SK-N-SH (cell line): ENCODE results near the gene COLEC12. TPM values are rescaled to one million over a fixed set of nuclear protein-coding genes. Genes with fewer than 3 reads are reported as not detected.

Experiments
- CTCF ChIA-PET: fragments of 300-600, 350-600 bp; formaldehyde crosslinking; extraction: SDS; loops from one replicate; lab custom pipeline; 2021; lab: Yijun Ruan, JAX
- POLR2A ChIA-PET: fragments of 350-600 bp; sonication (Branson Sonifier 250); formaldehyde crosslinking; extraction: SDS; loops from one replicate; lab custom pipeline; 2020; ENCODE audit warnings: antibody characterized with exemption, inconsistent platforms; lab: Yijun Ruan, JAX
- DNase-seq: peaks from one replicate; pipeline ENCODE4 v3.0.0; 2012
- H2AFZ ChIP-seq: fragments of 200-600 bp; sonication (generic); 2 replicates; pipeline ENCODE4 v1.8.1; 2016; ENCODE audit warnings: antibody characterized with exemption, mild to moderate bottlenecking, low read depth
- H3F3A ChIP-seq: fragments of 200-600 bp; sonication (generic); replicated peaks from 2 replicates; pipeline ENCODE3; 2016; ENCODE audit warnings: antibody characterized with exemption, mild to moderate bottlenecking; ENCODE audit not compliant: insufficient read depth
- H3K27ac ChIP-seq, 2 experiments: fragments of 200-500 bp in 1 of 2; fragments of 200-600 bp in 1 of 2; sonication (Bioruptor generic) in 1 of 2; sonication (generic), shearing (Covaris generic) in 1 of 2; 2 replicates each; pipeline versions ENCODE4 v1.5.1 to v1.6.1; 2014 to 2016; ENCODE audit warnings: low read depth in 2 of 2, inconsistent platforms in 1 of 2, low read length in 1 of 2, mild to moderate bottlenecking in 1 of 2, mixed read lengths in 1 of 2
- H3K27me3 ChIP-seq: fragments of 200-600 bp; sonication (generic), shearing (Covaris generic); 2 replicates; pipeline ENCODE4 v1.6.1; 2016; ENCODE audit warnings: mixed run types; ENCODE audit not compliant: insufficient read depth
- H3K36me3 ChIP-seq, 2 experiments: fragments of 200-500 bp in 1 of 2; fragments of 200-600 bp in 1 of 2; sonication (Bioruptor generic) in 1 of 2; sonication (generic) in 1 of 2; replicated peaks in 1 of 2; 2 replicates each; pipeline versions ENCODE3 to v1.5.1; 2014 to 2016; ENCODE audit warnings: low read length in 1 of 2, mild to moderate bottlenecking in 1 of 2; ENCODE audit not compliant: insufficient read depth in 2 of 2, control insufficient read depth in 1 of 2
- H3K4me1 ChIP-seq, 2 experiments: fragments of 200-500 bp in 1 of 2; fragments of 200-600 bp in 1 of 2; sonication (Bioruptor generic) in 1 of 2; sonication (generic), shearing (Covaris generic) in 1 of 2; 2 replicates each; pipeline versions ENCODE4 v1.5.1 to v1.6.1; 2014 to 2016; ENCODE audit warnings: low read depth in 1 of 2, low read length in 1 of 2, mixed run types in 1 of 2; ENCODE audit not compliant: insufficient read depth in 2 of 2, control insufficient read depth in 1 of 2
- H3K4me2 ChIP-seq: fragments of 200-600 bp; sonication (generic), shearing (Covaris generic); 2 replicates; pipeline ENCODE4 v1.6.1; 2017; ENCODE audit warnings: mixed run types
- H3K4me3 ChIP-seq, 2 experiments: fragments of 200-500 bp in 1 of 2; fragments of 200-600 bp in 1 of 2; sonication (Bioruptor generic) in 1 of 2; sonication (generic), shearing (Covaris generic) in 1 of 2; 2 replicates each; pipeline versions ENCODE4 v1.5.1 to v1.8.1; 2014 to 2016; ENCODE audit warnings: low read depth in 2 of 2, inconsistent platforms in 1 of 2, low read length in 1 of 2, mild to moderate bottlenecking in 1 of 2, mixed read lengths in 1 of 2, moderate library complexity in 1 of 2
- H3K79me2 ChIP-seq: fragments of 200-600 bp; sonication (generic); 2 replicates; pipeline ENCODE4 v1.8.1; 2017; ENCODE audit warnings: mild to moderate bottlenecking; ENCODE audit not compliant: insufficient read depth
- H3K9ac ChIP-seq: fragments of 200-600 bp; sonication (generic); 2 replicates; pipeline ENCODE4 v1.6.1; 2017; ENCODE audit warnings: mixed run types
- H3K9me2 ChIP-seq: fragments of 200-600 bp; sonication (generic); 2 replicates; pipeline ENCODE4 v1.6.1; 2017; ENCODE audit warnings: mixed run types
- H3K9me3 ChIP-seq: fragments of 200-600 bp; sonication (generic); 2 replicates; pipeline ENCODE4 v1.6.1; 2017; ENCODE audit warnings: mixed run types, mild to moderate bottlenecking, moderate library complexity
- H4K20me1 ChIP-seq: fragments of 200-600 bp; sonication (generic); 2 replicates; pipeline ENCODE4 v1.6.1; 2017; ENCODE audit warnings: mild to moderate bottlenecking, mixed run types; ENCODE audit not compliant: insufficient read depth
- CHD2 ChIP-seq: fragments of 150-350 bp; IDR thresholded peaks from 2 replicates; pipeline ENCODE4 v1.6.1; 2018; ENCODE audit warnings: low read length; ENCODE audit not compliant: partially characterized antibody
- EZH2phosphoT487 ChIP-seq: fragments of 200-600 bp; sonication (generic); IDR thresholded peaks from 2 replicates; pipeline ENCODE4 v1.6.1; 2017; ENCODE audit warnings: low read depth, mixed run types, mild to moderate bottlenecking, antibody characterized with exemption, moderate library complexity, borderline replicate concordance
- GATA2 ChIP-seq: sonication (generic); formaldehyde crosslinking; IDR thresholded peaks from 2 replicates; pipeline ENCODE4 v1.5.0; 2020; ENCODE audit warnings: mild to moderate bottlenecking, missing genetic modification reagents
- NFIC ChIP-seq: IDR thresholded peaks from 2 replicates; pipeline ENCODE4 v1.4.0; 2012; ENCODE audit warnings: borderline replicate concordance
- NRF1 ChIP-seq: IDR thresholded peaks from 2 replicates; pipeline ENCODE4 v1.6.1; 2012; ENCODE audit warnings: low read depth, mild to moderate bottlenecking, low read length
- RCOR1 ChIP-seq: fragments of 150-350 bp; IDR thresholded peaks from 2 replicates; pipeline ENCODE4 v1.6.1; 2017; ENCODE audit warnings: antibody characterized with exemption, low read length
- RFX5 ChIP-seq: IDR thresholded peaks from 2 replicates; pipeline ENCODE4 v1.6.1; 2012; ENCODE audit warnings: mild to moderate bottlenecking, improper control_type of control experiment, low read length
- SMC3 ChIP-seq: IDR thresholded peaks from 2 replicates; pipeline ENCODE4 v1.6.1; 2012; ENCODE audit warnings: low read depth, low read length, improper control_type of control experiment
- YY1 ChIP-seq: IDR thresholded peaks from 2 replicates; pipeline ENCODE4 v1.4.0; 2012; ENCODE audit warnings: low read depth, mild to moderate bottlenecking
- WGBS: methylation state at CpG from one replicate; pipeline ENCODE4 v1.1.6; 2017; ENCODE audit warnings: low lambda C conversion rate; 5-methylcytosine and 5-hydroxymethylcytosine counted together
- polyA plus RNA-seq, 3 experiments: library from polyadenylated mRNA; depleted of rRNA; stranded (reverse); fragments of >200 nt; gene quantifications; 2 replicates each; pipeline ENCODE4 v1.2.3, GENCODE V29; 2012
- TF ChIP-seq, protein P1 (sequence below): fragments of 200-600 bp; sonication (generic); IDR thresholded peaks from 2 replicates; pipeline ENCODE4 v1.6.1; 2017; ENCODE audit warnings: antibody characterized with exemption, mild to moderate bottlenecking, moderate library complexity
- TF ChIP-seq, protein P2 (sequence below): IDR thresholded peaks from 2 replicates; pipeline ENCODE4 v1.4.0; 2012; ENCODE audit warnings: low read depth, borderline replicate concordance
- TF ChIP-seq, protein P3 (sequence below): fragments of 150-350 bp; IDR thresholded peaks from 2 replicates; pipeline ENCODE4 v1.6.1; 2017; ENCODE audit warnings: antibody characterized with exemption, low read length, low read depth, borderline replicate concordance
- TF ChIP-seq, protein P4 (sequence below): IDR thresholded peaks from 2 replicates; pipeline ENCODE4 v1.6.1; 2012; ENCODE audit warnings: mild to moderate bottlenecking, low read depth, low read length, moderate library complexity
- TF ChIP-seq, protein P5 (sequence below): fragments of 150-350 bp; IDR thresholded peaks from 2 replicates; pipeline ENCODE4 v1.6.1; 2016; ENCODE audit warnings: mild to moderate bottlenecking, low read depth, low read length

COLEC12 gene
- polyA plus RNA-seq, 1 of the 3 experiments (the other 2 are of a cell fraction) = 41.2 TPM

DNA sequence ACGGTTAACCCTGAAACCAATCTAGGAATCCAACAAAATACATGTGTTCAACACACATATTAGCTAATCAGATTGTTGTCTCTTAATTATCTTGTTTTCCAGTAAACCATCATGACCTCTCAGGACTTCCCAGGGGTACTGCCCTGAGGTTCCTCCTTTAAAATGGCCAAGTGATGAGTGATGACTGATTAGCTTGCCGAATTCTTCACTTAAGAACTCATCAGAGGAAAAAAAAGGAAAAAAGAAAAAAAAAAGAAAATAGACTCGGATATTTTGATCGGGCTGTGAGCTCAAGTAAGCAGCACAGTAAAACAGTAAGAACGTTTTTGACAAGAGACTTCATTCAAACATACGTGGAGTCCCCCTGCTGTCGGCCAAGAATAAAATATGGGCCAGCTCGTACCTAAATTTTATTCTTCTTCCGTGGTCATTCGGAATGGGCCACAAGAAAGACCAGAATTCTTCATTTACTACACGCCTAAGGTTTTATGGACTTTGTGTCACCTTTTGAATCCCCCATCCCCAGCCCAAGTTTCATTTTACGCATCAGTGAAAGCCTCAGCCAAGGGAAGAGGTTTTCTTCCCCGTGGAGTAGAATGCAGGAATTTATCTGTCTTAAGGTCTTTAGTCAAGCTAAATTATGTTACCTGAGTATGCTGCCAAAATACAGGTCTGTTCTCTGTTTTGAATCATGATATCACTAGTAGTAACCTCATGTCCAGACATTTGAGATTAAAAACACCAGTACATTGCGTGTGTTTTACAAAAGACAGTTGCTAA lies 40.5 kb downstream of the COLEC12 start (continued):
- TF ChIP-seq, protein P1, sequence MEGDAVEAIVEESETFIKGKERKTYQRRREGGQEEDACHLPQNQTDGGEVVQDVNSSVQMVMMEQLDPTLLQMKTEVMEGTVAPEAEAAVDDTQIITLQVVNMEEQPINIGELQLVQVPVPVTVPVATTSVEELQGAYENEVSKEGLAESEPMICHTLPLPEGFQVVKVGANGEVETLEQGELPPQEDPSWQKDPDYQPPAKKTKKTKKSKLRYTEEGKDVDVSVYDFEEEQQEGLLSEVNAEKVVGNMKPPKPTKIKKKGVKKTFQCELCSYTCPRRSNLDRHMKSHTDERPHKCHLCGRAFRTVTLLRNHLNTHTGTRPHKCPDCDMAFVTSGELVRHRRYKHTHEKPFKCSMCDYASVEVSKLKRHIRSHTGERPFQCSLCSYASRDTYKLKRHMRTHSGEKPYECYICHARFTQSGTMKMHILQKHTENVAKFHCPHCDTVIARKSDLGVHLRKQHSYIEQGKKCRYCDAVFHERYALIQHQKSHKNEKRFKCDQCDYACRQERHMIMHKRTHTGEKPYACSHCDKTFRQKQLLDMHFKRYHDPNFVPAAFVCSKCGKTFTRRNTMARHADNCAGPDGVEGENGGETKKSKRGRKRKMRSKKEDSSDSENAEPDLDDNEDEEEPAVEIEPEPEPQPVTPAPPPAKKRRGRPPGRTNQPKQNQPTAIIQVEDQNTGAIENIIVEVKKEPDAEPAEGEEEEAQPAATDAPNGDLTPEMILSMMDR = no peak
- TF ChIP-seq, protein P2, sequence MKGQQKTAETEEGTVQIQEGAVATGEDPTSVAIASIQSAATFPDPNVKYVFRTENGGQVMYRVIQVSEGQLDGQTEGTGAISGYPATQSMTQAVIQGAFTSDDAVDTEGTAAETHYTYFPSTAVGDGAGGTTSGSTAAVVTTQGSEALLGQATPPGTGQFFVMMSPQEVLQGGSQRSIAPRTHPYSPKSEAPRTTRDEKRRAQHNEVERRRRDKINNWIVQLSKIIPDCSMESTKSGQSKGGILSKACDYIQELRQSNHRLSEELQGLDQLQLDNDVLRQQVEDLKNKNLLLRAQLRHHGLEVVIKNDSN = no peak
- TF ChIP-seq EZH2phosphoT487 (no peak), NFIC (no peak), RCOR1 (no peak), NRF1 (no peak), GATA2 (CRISPR knock-in tag) (no peak)
- TF ChIP-seq, protein P3, sequence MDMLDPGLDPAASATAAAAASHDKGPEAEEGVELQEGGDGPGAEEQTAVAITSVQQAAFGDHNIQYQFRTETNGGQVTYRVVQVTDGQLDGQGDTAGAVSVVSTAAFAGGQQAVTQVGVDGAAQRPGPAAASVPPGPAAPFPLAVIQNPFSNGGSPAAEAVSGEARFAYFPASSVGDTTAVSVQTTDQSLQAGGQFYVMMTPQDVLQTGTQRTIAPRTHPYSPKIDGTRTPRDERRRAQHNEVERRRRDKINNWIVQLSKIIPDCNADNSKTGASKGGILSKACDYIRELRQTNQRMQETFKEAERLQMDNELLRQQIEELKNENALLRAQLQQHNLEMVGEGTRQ = no peak

DNA sequence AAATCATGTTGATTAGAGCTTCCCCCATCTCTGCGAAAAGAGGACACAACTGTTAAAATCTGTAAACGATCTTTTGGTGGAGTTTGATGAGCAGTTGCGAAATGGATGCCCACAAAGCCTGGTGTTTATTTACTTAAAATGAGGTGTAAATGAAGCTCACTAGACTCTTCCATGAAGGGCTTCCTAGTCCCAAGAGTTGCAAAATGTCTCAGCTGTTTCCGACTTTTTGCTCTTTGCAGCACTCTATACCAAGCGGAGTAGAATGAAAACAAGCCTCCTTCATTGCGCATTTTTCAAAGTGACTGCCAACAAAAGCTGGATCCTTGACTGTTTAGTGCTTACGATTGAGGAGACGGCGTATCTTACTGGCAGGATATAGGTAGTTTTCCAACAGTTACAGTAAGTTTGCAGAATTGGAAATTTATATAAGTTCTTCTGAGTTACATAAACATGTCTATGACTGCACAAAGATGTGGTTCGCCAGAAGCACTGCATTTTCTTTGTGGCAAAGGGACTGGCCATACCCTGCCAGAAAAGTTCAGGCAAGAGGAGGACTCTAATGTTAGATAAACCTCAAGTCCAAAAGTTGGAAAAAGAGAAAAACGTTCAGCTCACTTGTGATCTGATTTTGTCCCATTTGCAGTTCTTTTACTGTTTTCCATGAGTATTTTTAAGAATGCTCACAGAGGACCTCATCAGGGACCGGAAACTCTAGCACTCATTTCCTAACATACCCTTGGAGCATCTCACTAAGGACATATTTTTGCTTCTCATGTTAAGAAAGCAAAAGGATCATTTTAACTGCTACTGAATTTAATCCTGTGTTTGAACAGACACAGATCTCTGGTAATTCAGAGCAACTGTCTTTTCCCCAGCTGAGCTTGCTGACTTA lies 42.7 kb downstream of the COLEC12 start:
- no peaks in the 10 kb centered on the region for H3K9me3 ChIP-seq
- H3K27ac ChIP-seq = peak overlapping the region in 1 of 2 experiments; percentile 41; a peak in 1 of 4 replicates
- no peak for DNase-seq
- H3K9me2 ChIP-seq = no peaks in the 10 kb centered on the region
- peaks cover 12 to 18% of the 10 kb centered on the region in 2 experiments; a peak in 3 of 4 replicates for H3K4me1 ChIP-seq
- no peak overlapping the region for H2AFZ ChIP-seq
- ChIA-PET POLR2A (no interaction called here), CTCF (interaction anchor here (1.0 kb wide), 1 partner anchor 9 kb away, joined by 3 read pairs; no protein-coding TSS in a partner anchor)
- H4K20me1 ChIP-seq = no peaks in the 10 kb centered on the region
- WGBS = 92% methylated on average over 12 of the region's 12 CpGs
- no peaks in the 10 kb centered on the region for H3K79me2 ChIP-seq
- no peak overlapping the region for H3K4me3 ChIP-seq
- no peaks in the 10 kb centered on the region for H3K36me3 ChIP-seq
- H3F3A ChIP-seq = no peaks in the 10 kb centered on the region
- H3K4me2 ChIP-seq = no peak overlapping the region
- H3K9ac ChIP-seq = no peak overlapping the region
- H3K27me3 ChIP-seq = no peaks in the 10 kb centered on the region
- TF ChIP-seq CHD2 (no peak), EZH2phosphoT487 (no peak), YY1 (no peak), SMC3 (no peak), RFX5 (no peak)
- TF ChIP-seq, protein P1 = no peak
- TF ChIP-seq, protein P4, sequence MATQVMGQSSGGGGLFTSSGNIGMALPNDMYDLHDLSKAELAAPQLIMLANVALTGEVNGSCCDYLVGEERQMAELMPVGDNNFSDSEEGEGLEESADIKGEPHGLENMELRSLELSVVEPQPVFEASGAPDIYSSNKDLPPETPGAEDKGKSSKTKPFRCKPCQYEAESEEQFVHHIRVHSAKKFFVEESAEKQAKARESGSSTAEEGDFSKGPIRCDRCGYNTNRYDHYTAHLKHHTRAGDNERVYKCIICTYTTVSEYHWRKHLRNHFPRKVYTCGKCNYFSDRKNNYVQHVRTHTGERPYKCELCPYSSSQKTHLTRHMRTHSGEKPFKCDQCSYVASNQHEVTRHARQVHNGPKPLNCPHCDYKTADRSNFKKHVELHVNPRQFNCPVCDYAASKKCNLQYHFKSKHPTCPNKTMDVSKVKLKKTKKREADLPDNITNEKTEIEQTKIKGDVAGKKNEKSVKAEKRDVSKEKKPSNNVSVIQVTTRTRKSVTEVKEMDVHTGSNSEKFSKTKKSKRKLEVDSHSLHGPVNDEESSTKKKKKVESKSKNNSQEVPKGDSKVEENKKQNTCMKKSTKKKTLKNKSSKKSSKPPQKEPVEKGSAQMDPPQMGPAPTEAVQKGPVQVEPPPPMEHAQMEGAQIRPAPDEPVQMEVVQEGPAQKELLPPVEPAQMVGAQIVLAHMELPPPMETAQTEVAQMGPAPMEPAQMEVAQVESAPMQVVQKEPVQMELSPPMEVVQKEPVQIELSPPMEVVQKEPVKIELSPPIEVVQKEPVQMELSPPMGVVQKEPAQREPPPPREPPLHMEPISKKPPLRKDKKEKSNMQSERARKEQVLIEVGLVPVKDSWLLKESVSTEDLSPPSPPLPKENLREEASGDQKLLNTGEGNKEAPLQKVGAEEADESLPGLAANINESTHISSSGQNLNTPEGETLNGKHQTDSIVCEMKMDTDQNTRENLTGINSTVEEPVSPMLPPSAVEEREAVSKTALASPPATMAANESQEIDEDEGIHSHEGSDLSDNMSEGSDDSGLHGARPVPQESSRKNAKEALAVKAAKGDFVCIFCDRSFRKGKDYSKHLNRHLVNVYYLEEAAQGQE = no peak
- TF ChIP-seq, protein P3 = no peak
- TF ChIP-seq, protein P5, sequence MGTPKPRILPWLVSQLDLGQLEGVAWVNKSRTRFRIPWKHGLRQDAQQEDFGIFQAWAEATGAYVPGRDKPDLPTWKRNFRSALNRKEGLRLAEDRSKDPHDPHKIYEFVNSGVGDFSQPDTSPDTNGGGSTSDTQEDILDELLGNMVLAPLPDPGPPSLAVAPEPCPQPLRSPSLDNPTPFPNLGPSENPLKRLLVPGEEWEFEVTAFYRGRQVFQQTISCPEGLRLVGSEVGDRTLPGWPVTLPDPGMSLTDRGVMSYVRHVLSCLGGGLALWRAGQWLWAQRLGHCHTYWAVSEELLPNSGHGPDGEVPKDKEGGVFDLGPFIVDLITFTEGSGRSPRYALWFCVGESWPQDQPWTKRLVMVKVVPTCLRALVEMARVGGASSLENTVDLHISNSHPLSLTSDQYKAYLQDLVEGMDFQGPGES = no peak
